ENCODE results near the gene IFI6.
A peak's percentile ranks its signal among the peaks of the same experiment; 100 is the strongest.
"Not testable (repeated sequence)": the region's sequence is repeated elsewhere in the genome, so short reads cannot be mapped to it uniquely, and the experiment has no call there.

IFI6 gene

DNA sequence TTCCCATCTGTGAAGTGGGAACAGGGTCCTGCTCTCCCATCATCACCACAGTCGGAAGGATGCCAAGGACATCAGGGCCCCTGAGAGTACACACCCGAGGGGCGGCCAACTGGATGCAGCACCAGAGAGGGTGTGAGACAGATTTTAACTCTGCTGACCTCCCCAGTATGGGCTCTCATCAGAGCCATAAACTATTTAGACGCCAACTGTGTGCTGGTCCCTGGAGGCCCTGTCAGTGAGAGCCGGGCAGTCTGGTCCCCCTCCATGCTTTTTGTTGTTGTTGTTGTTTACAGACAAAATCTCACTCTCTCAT, 38.7 kb downstream of the IFI6 start:
- no peak for DNase-seq
- Mint-ChIP-seq H3K9me3 (no peaks in the 10 kb centered on the region), H3K4me3 (peak overlapping the region; percentile 43), H3K27me3 (no peaks in the 10 kb centered on the region), H3K4me1 (ENCODE audit: low read depth) (peaks cover 78% of the 10 kb centered on the region), H3K27ac (peak overlapping the region; percentile 90), H3K36me3 (ENCODE audit: low read depth) (no peaks in the 10 kb centered on the region)

DNA sequence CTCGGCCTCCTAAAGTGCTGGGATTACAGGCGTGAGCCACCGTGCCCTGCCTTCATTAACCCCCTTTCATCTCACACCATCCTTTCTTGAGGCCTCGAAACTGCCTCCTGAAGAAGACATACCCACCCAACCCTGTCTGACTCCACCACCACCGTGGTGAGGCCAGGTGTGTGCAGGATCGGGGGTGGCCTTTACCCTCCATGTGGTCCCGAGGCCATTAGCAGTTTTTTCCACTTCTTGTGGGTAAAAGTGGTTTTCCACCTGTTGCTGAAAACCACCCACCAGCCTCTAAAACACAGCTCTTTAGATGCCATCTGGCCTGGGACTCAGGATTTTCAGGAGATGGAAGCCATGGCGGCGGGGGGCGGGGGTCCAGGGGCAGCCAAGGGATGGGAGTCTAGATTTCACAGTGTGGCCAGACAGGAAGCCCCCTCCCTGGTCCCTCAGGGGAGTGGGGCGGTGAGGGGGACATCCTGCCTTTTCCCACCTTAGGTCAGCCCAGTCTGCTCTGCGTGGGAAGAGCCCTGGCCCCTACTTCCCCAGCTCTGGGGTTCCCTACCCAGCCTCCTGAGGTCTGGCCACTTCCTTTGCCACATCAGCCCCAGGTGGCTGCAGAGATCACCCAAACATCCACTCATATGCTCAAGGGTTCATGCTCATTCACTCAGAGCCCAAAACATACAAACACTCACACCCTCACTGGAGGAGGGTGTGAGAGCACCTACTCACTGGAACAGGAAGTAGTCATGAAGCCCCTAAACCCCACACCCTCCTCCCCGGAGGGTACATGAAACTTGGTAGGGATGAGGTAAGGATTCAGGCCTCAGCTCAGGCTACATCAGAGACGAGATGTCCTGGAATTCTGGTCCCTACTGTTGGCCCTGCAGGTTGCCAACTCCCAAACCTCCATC, 39.4 kb downstream of the IFI6 start:
- Mint-ChIP-seq H3K4me1 (ENCODE audit: low read depth) (peaks cover 73% of the 10 kb centered on the region), H3K27ac (peak overlapping the region; percentile 90), H3K9me3 (no peaks in the 10 kb centered on the region), H3K27me3 (no peaks in the 10 kb centered on the region), H3K36me3 (ENCODE audit: low read depth) (no peaks in the 10 kb centered on the region), H3K4me3 (peak overlapping the region; percentile 43)
- DNase-seq = peak; percentile 61

DNA sequence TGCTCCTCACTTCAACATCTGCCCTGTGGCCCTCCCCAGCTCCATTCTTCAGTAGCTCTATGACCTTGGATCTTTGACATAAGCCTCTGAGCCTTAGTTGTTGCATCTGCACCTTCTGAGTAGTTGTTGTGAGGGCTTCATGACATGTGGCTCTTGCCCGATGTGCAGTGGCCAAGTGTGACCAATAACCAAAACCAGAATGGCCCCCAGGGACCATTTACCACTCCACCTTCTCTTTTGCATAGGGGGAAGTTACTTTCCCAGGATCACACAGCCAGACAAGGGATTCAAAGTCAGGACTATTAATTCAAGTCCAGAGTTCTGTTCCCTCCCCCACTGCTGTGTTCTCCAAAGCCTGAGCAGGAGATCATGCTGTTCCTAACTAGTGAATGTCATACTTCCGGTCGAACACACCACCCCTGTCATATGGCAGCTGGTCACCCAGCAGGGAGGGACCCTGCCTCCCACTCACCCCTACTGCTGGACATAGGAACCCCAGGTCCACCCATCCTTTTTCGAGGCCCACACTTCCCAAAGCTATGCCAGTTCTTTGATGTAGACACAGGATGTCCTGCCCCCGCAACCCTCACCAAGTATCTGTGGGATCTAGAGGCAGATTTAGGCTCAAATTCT, 41.0 kb downstream of the IFI6 start:
- Mint-ChIP-seq H3K27ac (no peak overlapping the region), H3K4me3 (no peak overlapping the region), H3K27me3 (no peaks in the 10 kb centered on the region), H3K4me1 (ENCODE audit: low read depth) (peaks cover 65% of the 10 kb centered on the region), H3K36me3 (ENCODE audit: low read depth) (no peaks in the 10 kb centered on the region), H3K9me3 (no peaks in the 10 kb centered on the region)
- DNase-seq = no peak

DNA sequence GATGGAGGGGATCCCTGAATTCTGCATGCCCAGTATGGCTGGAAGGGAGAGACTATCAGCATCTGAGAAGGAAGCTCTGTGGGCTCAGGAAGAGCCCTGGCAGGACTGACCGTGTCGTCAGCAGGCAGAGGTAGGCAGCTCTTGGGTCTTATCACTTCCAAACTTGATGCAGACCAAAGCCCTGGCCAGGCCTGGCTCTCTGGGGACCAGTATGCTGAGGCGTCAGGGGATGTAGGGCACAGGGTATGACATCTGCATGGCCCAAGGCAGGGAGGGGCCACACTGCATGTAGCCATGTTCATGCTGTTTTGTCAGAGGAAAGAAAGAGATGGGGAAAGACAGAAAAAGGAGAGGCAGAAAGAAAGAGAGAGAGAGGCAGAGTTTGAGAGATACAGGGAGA, 43.3 kb downstream of the IFI6 start:
- Mint-ChIP-seq H3K27me3 (no peaks in the 10 kb centered on the region), H3K27ac (no peak overlapping the region), H3K4me3 (no peak overlapping the region), H3K36me3 (ENCODE audit: low read depth) (no peaks in the 10 kb centered on the region), H3K4me1 (ENCODE audit: low read depth) (peaks cover 53% of the 10 kb centered on the region), H3K9me3 (no peaks in the 10 kb centered on the region)
- no peak for DNase-seq

DNA sequence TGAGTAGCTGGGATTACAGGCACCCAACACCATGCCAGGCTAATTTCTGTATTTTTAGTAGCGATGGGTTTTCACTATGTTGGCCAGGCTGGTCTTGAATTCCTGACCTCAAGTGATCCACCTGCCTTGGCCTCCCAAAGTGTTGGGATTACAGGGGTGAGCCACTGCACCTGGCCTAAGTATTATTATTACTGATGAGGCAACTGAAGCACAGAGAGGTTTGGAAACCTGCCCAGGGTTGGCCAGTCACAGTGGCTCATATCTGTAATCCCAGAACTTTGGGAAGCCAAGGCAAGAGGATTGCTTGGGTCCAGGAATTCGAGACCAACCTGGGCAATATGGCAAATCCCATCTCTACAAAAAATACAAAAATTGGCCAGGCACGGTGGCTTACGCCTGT, 44.3 kb downstream of the IFI6 start:
- H3K4me1 Mint-ChIP-seq (ENCODE audit: low read depth) = peaks cover 43% of the 10 kb centered on the region

DNA sequence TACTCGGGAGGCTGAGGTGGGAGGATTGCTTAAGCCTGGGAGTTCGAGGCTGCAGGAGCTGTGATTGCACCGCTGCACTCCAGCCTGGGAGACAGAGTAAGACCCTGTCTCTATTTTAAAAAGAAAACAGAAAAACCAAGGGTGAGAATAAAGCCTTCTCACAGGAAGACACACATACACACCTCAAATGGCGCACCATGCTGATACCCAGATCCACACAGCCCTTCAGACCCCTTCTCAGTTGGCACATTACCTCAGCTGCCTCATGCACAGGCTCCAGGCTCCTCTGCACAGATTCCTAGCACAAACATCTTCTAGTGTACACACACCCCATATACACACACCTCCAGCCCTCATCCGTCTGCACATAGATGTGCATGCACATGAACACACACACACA, 44.9 kb downstream of the IFI6 start:
- no peak overlapping the region for H3K4me3 Mint-ChIP-seq
- no peak for DNase-seq
- no peaks in the 10 kb centered on the region for H3K9me3 Mint-ChIP-seq
- no peak overlapping the region for H3K27ac Mint-ChIP-seq
- no peaks in the 10 kb centered on the region for H3K27me3 Mint-ChIP-seq
- peaks cover 38% of the 10 kb centered on the region for H3K4me1 Mint-ChIP-seq (ENCODE audit: low read depth)
- H3K36me3 Mint-ChIP-seq (ENCODE audit: low read depth) = no peaks in the 10 kb centered on the region

More for the DNA sequence above, 44.3 kb downstream of the IFI6 start:
- not testable (repeated sequence) for DNase-seq; H3K4me3 Mint-ChIP-seq; H3K27me3 Mint-ChIP-seq; H3K36me3 Mint-ChIP-seq (ENCODE audit: low read depth); H3K9me3 Mint-ChIP-seq; H3K27ac Mint-ChIP-seq

DNA sequence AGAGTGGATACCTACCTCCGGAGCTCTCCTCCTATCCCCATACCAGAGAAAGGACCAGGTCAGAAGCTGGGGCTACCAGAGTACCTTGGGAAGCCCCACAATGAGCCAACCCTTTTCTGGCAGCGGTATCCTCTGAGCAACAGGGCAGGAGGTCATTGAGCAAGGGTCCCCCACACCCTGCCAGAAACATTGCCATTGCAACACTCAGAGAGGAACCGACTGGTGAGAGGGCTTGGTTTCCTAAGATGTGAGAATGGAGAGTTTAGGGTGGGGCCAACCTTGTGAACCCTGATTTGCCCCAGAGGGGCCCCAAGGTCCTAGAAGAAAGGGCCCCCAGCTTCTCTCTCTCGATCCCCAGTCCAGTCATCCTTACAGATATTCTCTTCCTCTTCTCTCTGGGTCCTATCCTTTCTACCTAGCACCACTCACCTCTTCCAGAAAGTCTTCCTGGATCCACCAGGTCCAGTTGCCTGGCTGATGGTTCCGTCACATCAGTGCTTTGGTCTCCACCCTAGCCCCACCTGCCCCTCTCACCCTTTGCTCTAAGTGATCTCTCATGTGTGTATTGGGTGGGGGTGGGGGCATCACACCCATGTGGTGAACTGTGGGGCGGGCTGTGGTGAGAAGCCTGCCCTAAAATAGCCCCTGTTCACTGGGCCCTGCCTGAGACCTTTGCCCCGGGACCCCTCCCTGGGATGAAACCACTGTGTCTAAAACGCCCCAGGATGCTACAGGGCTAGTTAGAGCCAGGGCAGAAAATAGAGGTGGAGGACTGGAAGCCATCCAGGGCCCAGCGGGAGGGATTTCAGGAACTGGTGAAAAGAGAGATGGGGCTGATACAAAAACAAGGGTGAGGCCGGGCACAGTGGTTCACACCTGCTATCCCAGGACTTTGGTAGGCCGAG, 45.7 kb downstream of the IFI6 start:
- Mint-ChIP-seq H3K4me3 (no peak overlapping the region), H3K27ac (peak overlapping the region; percentile 34), H3K4me1 (ENCODE audit: low read depth) (peaks cover 30% of the 10 kb centered on the region), H3K36me3 (ENCODE audit: low read depth) (no peaks in the 10 kb centered on the region), H3K27me3 (no peaks in the 10 kb centered on the region), H3K9me3 (no peaks in the 10 kb centered on the region)
- no peak for DNase-seq

DNA sequence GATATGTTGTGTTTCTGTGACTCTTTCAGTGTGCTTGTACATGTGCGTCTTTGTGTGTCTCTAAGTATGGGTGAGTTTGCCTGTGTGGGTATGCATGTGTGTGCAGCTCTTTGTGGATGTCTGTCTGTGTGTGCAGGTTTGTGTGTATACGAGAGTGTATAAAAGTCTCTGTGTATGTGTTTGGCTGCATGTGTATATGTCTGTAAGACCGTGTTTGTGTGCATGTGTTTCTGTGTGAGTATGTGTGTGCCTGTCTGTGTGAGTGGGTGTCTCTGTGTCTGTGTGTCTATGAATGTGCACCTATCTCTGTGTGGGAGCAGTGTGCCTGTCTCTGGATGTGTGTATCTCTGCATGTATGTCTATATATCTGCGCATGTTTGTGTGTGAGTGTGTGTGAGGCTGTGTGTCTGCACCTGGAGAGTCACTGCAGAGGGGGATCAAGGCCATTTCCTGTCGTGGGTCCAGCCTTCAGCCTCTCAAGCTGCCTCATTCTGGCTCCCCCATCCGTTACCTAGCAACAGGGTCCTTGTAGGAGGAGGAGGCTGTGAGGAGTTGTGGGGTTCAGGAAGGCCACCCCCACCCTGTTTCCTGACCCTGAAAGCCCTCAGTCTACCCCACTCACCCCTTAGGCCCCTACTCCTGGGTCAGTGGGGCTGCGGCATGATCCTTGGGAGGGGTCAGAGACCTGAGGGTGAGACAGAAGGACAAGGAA, 47.4 kb downstream of the IFI6 start:
- no peaks in the 10 kb centered on the region for H3K9me3 Mint-ChIP-seq
- H3K36me3 Mint-ChIP-seq (ENCODE audit: low read depth) = no peaks in the 10 kb centered on the region
- H3K27ac Mint-ChIP-seq = no peak overlapping the region
- DNase-seq = no peak
- no peak overlapping the region for H3K4me3 Mint-ChIP-seq
- peaks cover 20% of the 10 kb centered on the region for H3K4me1 Mint-ChIP-seq (ENCODE audit: low read depth)
- no peaks in the 10 kb centered on the region for H3K27me3 Mint-ChIP-seq

DNA sequence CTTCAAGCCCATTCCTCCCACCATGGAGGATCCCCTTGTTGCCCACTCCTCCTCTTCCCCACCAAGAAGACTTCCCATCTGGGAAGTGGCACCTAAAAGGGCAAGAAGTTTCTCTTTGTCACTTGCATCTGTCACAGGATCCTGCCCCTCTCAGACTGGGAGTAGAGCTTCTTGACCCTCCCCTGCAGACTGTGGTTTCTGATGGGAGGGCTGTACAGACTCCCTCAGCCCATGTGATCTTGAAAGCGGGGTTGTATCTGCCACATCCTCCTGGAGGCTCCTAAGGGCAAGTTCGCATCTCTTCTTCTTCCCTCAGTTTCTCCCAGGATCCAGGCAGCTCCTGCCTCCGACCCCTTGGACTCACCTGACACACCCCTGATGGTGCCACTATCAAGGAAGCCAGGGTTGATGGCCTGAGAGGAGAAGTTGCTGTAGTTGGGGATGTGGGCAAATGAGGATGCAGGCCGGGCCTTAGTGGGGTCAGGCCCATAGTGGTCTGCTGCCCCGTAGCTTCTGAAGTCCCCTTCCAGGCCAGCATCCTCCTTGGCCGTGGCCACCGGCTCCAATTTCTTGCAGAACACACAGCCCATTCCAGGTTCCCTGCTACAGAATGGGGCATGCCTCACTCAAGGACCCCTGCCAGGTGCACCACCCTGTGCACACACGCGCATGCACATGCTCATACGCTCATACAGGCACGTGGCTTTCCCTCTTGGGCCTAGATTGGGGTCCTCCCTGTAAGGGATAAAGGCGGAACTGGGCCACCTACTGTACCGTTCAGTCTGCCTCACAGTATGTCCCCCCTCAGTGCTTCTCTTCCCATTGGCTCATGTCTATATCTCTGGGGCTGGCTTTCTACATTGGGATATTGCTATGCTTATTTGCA, 48.4 kb downstream of the IFI6 start:
- Mint-ChIP-seq H3K27me3 (no peaks in the 10 kb centered on the region), H3K4me3 (no peak overlapping the region)

DNA sequence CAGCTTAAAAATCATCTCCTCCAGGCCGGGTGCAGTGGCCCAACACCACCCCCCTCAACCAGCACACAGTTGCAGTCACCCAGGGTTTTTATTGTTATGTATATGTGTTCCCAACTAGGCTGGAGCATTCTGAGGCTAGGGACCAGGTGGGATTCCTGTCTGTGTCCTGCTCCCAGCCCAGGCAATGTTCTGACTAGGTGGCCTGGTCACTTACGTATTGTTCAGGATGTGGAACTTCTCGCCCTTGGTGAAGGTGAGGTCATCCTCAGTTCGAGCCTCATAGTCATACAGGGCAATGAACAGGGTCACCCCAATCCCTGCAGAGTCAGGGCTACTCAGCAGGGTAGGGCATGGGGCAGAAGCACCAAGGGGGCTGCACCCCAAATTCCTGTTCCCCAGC, 49.2 kb downstream of the IFI6 start:
- Mint-ChIP-seq H3K27ac (no peak overlapping the region), H3K4me3 (no peak overlapping the region), H3K27me3 (no peaks in the 10 kb centered on the region), H3K4me1 (ENCODE audit: low read depth) (peaks cover 24% of the 10 kb centered on the region), H3K9me3 (no peaks in the 10 kb centered on the region), H3K36me3 (ENCODE audit: low read depth) (no peaks in the 10 kb centered on the region)
- no peak for DNase-seq

More for the DNA sequence above, 48.4 kb downstream of the IFI6 start:
- no peak overlapping the region for H3K27ac Mint-ChIP-seq
- H3K4me1 Mint-ChIP-seq (ENCODE audit: low read depth) = peaks cover 18% of the 10 kb centered on the region
- H3K9me3 Mint-ChIP-seq = no peaks in the 10 kb centered on the region
- no peaks in the 10 kb centered on the region for H3K36me3 Mint-ChIP-seq (ENCODE audit: low read depth)
- no peak for DNase-seq

DNA sequence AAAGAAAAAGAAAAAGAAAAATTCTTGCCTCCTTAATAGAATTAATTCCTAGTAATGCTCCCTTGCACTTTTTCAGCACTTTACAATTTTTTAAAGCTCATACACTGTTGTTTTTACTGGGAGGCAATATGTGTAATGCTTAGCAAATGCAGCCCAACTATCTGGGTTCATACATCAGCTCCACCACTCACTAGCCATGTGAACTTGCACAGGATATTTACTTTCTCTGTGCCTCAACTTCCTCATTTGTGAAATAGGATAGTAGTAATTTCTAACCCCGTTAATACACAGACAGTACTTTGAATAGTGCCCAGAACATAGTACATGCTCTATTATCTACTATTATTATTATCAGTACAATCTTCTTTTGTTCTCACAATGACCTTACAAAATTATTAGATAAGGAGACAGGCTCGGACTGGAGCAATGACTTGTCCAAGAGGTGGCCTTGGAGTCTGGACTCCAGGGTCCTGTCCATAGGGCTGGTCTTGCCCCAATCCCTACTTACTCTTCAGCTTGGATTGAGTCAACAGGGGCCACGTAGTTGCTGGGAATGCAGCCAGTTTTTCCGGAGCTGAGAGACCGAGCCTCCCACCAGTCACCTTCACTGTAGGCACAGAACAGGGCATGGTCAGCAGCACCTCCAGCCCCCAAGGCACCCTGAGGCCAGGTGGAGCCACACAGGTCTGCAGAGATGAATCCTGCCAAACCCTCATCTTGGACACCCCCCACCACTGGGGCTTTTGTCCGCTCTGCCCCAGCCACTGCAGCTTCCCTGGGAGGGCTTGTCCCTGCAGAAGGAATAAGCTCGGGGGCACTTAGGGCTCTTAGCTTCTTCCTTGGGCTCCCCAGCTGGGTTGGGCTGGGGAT, 50.7 kb downstream of the IFI6 start:
- H3K36me3 Mint-ChIP-seq (ENCODE audit: low read depth) = no peaks in the 10 kb centered on the region
- H3K27ac Mint-ChIP-seq = no peak overlapping the region
- no peaks in the 10 kb centered on the region for H3K27me3 Mint-ChIP-seq
- H3K9me3 Mint-ChIP-seq = no peaks in the 10 kb centered on the region
- DNase-seq = no peak
- no peak overlapping the region for H3K4me3 Mint-ChIP-seq
- H3K4me1 Mint-ChIP-seq (ENCODE audit: low read depth) = peaks cover 37% of the 10 kb centered on the region

DNA sequence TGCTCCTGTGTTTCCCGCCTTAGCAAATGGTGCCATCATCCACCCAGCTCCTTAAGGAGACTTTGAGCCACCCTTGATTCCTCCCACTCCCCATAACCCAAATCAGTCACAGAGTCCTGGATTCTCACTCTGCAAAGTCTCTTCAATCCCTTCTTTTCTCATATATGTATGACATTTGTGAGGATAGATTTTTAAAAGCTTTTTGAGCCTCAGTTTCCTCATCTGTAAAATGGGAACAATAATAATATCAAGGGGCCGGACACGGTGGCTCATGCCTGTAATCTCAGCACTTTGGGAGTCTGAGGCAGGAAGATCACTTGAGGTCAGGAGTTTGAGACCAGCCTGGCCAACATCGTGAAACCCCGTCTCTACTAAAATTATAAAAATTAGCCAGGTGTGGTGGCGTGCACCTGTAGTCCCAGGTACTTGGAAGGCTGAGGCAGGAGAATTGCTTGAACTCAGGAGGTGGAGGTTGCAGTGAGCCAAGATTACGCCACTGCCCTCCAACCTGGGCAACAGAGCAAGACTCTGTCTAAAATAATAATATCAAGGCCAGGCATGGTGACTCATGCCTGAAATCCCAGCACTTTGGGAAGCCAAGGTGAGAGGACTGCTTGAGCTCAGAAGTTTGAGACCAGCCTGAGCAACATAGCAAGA, 52.1 kb downstream of the IFI6 start:
- H3K27ac Mint-ChIP-seq; H3K9me3 Mint-ChIP-seq; DNase-seq; H3K27me3 Mint-ChIP-seq; H3K4me3 Mint-ChIP-seq; H3K36me3 Mint-ChIP-seq (ENCODE audit: low read depth): not testable (repeated sequence)
- H3K4me1 Mint-ChIP-seq (ENCODE audit: low read depth) = peaks cover 42% of the 10 kb centered on the region
